T follicular helper cell (primary cell): ENCODE data around the gene SGF29.
"Not testable (repeated sequence)": the region's sequence is repeated elsewhere in the genome, so short reads cannot be mapped to it uniquely, and the experiment has no call there.

Experiments
- DNase-seq: peaks from one replicate; pipeline ENCODE4 v3.0.0-alpha.2; 2020; ENCODE audit warnings: low read depth

The SGF29 gene

GRCh38 chr16:28612359-28613280 lies 58.9 kb downstream of the SGF29 start:
- not testable (repeated sequence) for DNase-seq

GRCh38 chr16:28613912-28614311 lies 60.2 kb downstream of the SGF29 start:
- not testable (repeated sequence) for DNase-seq

- not testable (repeated sequence) for DNase-seq
Measured at GRCh38 chr16:28614561-28614960, 60.8 kb downstream of the SGF29 start.

- DNase-seq, result not testable (repeated sequence)
Measured at GRCh38 chr16:28615486-28616223, 61.9 kb downstream of the SGF29 start.

- DNase-seq, result not testable (repeated sequence)
Measured at GRCh38 chr16:28616224-28616577, 62.5 kb downstream of the SGF29 start.

- no peak for DNase-seq
Measured at GRCh38 chr16:28616636-28617035, 62.9 kb downstream of the SGF29 start.

GRCh38 chr16:28617874-28618273 lies 64.2 kb downstream of the SGF29 start:
- no peak for DNase-seq

- not testable (repeated sequence) for DNase-seq
Measured at GRCh38 chr16:28620316-28620715, 66.6 kb downstream of the SGF29 start.

GRCh38 chr16:28621481-28622155 lies 67.9 kb downstream of the SGF29 start:
- DNase-seq, result no peak

- not testable (repeated sequence) for DNase-seq
Measured at GRCh38 chr16:28622532-28623171, 68.9 kb downstream of the SGF29 start.

GRCh38 chr16:28623172-28623711 lies 69.5 kb downstream of the SGF29 start:
- DNase-seq, result peak; percentile 55

- not testable (repeated sequence) for DNase-seq
Measured at GRCh38 chr16:28630905-28631304, 77.2 kb downstream of the SGF29 start.

- not testable (repeated sequence) for DNase-seq
Measured at GRCh38 chr16:28636093-28636823, 82.5 kb downstream of the SGF29 start.

- DNase-seq, result not testable (repeated sequence)
Measured at GRCh38 chr16:28637765-28638164, 84.0 kb downstream of the SGF29 start, which contains the start of gene NPIPB8. NPIPB8 (plus strand) TSS chr16:28638065; CDS start chr16:28638361, 296 bp downstream.

- not testable (repeated sequence) for DNase-seq
Measured at GRCh38 chr16:28638359-28638758, 84.6 kb downstream of the SGF29 start.

GRCh38 chr16:28639959-28640358 lies 86.2 kb downstream of the SGF29 start:
- DNase-seq, result not testable (repeated sequence)
